G401 (cell line): ENCODE measurements around the gene NSD1. TPM values are rescaled to one million over a fixed set of nuclear protein-coding genes. Genes with fewer than 3 reads are reported as not detected.
"Not testable (repeated sequence)": the region's sequence is repeated elsewhere in the genome, so short reads cannot be mapped to it uniquely, and the experiment has no call there.

Source experiments
- DNase-seq: peaks from one replicate; pipeline ENCODE4 v3.0.0-alpha.2; 2015; ENCODE audit warnings: low spot score
- in situ Hi-C: cut with HindIII; loops from 2 replicates; pipeline ENCODE4 v1.10.0; 2016; ENCODE audit warnings: low sequenced_read_pairs, mixed read lengths
- total RNA-seq: library from RNA; depleted of rRNA; stranded (reverse); fragments of >200 nt; shearing (Covaris generic); gene quantifications from 2 replicates; pipeline ENCODE4 v1.2.3, GENCODE V29; 2014

Gene NSD1
- total RNA-seq, 1 experiment from 2014 or later = 32.1 TPM

DNA sequence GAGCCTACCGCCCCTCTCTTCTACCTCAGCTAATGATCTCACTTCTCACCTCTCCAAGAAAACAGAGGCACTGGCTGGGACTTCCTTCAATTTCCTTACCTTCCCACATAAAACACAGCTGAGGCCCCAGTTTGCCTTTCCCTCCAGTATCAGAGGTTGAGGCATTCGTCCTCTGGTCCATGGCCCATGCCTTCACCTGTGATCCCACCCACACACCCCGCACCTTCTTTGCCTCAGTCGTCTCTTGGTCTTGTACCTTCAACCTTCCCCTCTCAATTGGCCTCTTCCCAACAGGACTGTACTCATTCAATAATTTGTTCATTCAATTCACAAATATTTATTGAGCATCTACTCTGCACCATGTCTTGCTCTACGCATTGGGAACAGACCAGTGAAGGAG is 11.0 kb upstream of the NSD1 start:
- in situ Hi-C loops = no loop called here
- DNase-seq = no peak

DNA sequence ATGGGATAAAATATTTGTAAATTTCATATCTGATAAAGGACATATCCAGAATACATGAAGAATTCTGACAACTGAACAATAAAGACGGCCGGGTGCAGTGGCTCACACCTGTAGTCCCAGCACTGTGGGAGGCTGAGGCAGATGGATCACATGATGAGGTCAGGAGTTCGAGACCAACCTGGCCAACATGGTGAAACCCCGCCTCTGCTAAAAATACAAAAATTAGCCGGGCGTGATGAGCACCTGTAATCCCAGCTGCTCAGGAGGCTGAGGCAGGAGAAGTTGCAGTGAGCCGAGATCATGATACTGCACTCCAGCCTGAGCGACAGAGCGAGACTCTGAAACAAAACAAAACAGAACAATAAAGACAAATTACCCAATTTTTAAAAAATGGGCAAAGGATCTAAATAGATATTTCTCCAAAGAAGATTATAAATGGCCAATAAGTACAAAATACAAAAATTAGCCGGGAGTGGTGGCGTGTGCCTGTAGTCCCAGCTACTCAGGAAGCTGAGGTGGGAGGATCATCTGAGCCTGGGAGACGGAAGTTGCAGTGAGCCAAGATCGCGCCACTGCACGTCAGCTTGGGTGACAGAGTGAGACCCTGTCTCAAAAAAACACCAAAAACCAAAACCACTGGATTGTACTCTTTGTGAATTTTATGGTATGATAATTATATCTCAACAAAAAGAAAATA is 9.6 kb upstream of the NSD1 start:
- DNase-seq = no peak
- in situ Hi-C loops = no loop called here

DNA sequence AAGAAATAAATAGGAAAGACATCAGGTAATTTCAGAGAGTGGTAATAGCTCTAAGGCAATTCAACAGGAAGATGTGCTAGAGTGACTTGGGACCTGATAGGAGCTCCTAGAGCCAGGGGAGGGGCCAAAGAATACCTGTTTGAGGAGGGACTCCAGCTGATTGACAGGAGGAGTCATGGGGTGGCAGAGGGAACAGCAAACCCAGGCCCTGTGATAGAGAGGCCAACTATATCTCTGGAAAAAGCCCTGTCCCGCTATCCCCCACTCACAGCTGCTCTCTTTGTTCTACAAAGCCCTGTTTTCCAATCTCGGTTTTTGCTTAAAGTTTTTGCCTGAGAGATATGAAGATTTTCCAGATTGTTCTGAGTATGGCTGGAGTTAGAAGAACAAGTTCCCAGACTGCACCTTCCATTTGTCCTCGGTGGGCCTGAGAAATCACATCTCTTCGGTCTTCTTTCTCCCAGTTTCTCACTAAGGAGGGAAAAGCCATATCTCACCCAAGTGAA is 9.0 kb upstream of the NSD1 start:
- DNase-seq = no peak
- in situ Hi-C loops = no loop called here

DNA sequence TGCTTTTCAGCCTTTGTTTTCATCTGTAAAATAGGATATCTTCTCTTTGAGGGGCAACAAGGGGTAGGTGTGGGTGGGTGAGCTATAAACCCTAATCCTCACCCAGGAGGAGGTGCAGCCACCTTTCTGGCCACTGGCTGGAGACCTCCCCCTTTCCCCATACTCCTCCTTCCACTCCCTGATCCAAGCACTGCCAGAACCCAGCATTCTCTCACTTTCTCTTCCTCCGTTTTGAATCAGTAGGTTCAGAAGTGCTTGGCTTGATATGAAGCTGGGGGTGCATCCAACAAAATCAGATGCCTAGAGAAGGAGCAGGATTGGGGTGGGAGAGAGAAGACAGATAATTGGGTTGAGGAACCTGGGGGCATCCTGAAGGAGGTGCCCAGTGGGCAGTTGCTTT is 6.8 kb upstream of the NSD1 start:
- in situ Hi-C loops = no loop called here
- DNase-seq = no peak

DNA sequence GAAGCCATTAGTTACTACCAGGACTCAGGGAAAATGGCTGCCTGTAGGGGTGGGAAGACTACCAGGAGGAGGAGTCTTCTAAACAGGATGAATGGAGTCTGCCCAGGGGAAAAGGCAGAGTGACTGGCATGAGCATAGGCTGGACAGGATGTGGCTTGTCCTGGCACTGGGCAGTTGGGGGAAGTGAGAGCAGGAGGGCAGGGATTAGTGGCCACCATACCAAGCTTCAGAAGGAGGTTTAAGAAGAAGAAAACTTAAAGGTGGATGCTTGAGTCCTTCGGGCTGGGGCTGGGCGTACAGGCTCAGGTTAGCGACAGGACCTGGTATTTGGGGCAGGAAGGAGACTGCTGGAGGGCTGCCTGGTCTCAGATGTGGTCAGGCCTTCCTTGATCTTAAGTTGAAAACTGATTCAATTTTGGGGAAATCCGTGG is 5.0 kb upstream of the NSD1 start:
- in situ Hi-C loops = no loop called here
- DNase-seq = no peak

DNA sequence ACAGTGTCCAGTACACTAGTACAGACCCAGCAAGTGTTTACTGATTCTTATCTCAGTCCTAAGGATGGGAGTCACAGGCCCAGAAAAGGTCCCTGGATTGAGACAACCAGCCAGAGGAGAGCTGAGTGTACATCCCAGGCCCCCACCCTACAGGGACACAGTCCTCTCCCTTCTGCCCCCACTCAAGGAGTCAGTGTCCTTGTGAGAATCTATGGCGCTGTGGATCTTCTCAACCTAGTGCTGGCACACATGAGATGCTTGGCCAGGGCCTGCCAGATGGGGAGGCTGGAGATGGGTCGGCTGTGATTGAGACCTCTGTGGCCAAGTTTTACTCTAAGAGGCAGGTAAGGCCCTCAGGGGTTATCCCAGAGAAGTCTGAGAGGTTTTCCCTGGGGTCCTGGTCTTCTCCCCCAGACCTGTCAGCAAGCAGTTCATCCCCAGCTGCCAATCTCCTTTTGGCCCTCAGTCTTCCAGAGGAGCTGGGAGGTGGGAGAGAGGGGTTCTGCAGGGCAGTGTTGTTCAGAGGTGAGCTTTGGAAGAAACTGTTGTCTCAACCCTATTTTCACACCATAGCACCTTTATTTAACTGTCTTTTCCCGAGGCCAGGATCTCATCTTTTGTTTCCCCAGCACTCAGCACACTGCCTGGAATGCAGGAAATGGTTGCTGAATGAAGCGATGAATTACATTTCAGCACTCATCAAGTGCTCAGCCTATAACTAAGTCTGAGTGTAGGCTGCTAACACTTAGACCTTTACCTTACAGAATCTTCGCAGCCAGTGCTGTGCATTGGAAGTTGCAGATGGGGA is 3.2 kb upstream of the NSD1 start:
- in situ Hi-C loops = no loop called here
- no peak for DNase-seq

DNA sequence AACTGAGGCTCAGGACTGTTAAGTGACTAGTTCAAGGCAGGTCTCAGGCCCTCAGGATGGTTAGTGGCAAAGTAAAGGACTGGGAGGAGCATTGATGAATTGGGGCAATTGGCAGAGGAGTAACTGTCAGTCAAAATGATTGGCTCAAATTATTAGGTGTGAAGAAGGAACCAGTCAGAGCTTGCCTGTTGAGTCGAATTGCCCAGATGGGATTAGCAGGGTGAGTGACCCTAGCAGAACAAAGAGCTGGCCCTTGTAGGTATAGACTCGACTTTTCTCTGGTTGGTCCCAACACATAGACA is 2.6 kb upstream of the NSD1 start:
- in situ Hi-C loops = no loop called here
- peak; percentile 33 for DNase-seq

DNA sequence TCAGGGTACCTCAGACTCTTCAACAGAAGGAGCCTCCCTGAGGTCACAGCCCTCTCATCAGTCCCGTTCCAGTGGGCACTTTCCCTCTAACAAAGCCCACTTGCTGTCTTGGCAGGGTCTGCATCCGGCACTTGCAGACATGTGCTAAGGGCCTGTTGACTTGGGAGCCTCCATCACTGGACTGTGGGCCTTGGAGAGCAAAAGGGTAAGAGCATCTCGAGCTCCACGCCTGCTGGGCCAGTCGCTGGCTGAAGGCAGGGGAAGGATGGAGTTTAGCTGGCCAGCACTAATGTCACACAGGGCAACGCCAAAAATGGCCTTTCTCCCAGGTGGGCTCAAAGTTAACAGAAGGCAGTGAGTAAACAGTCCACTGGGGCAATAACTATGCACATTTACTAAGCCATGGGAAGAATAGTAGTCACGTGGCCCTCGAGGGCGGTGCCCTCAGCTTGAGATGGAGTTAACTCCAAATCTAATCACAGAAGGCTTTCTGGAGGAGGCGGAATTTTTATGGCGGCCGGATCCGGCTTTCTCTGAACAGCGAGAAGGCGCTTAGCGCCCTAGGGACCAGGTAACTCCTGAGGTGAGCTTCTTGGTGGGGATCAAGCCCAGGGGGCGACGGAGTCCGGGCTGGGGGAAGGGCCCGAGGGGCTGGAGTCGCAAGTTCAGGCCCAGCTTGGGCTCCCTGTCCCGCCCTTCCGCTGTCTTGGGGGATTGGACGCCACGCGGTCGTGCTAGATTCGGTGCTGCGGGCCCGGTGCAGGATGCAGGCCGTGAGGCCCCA is 2.0 kb upstream of the NSD1 start:
- in situ Hi-C loops = no loop called here
- peak; percentile 25 for DNase-seq

DNA sequence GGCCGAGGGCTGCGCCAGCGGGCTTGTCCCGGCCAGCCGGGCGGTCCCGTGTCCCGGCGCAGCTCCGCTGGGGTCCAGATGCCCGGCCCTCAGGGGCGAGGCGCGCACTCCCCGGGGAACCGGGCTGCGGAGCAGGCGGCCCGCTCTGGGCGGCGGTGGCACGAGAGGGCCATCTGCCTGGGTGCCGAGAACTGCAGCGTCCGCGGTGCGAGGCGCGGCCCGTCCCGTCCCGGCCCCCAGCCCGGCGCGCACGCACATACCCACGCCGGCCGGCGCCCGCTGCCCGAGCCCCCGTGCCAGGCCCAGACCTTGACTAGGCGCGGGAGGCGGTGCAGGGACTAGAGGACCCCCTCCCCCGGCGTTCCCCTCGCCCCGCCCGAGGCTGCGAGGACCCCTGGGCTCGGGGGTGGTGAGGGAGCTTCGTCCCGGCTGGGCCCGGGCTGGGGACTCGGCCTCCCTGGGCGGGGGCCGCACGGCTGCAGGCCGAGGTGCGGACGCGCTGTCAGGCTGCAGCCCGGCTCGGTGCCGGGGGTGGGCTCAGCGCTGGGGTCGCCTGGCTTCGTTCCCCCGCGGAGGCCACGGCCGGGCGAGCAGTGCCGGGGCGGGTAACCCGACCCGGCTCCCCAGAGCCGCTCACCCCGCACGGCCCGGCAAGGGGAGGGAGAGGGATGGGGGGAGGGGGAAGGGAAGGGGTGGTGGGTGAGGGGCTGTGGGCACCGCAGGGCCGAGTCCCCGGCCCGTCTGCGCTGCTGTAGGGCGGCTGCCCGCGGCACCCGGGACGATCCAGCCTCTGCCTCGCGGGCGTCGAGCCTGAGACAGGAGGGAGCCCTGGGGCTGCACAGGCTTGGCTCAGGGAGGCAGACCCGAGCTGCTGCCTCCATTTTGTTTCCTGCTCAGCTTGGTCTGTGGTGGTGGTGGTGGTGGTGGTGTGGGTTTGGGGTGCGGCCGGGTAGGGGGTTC is 1.2 kb upstream of the NSD1 start:
- in situ Hi-C loops = no loop called here
- DNase-seq = peak; percentile 47

DNA sequence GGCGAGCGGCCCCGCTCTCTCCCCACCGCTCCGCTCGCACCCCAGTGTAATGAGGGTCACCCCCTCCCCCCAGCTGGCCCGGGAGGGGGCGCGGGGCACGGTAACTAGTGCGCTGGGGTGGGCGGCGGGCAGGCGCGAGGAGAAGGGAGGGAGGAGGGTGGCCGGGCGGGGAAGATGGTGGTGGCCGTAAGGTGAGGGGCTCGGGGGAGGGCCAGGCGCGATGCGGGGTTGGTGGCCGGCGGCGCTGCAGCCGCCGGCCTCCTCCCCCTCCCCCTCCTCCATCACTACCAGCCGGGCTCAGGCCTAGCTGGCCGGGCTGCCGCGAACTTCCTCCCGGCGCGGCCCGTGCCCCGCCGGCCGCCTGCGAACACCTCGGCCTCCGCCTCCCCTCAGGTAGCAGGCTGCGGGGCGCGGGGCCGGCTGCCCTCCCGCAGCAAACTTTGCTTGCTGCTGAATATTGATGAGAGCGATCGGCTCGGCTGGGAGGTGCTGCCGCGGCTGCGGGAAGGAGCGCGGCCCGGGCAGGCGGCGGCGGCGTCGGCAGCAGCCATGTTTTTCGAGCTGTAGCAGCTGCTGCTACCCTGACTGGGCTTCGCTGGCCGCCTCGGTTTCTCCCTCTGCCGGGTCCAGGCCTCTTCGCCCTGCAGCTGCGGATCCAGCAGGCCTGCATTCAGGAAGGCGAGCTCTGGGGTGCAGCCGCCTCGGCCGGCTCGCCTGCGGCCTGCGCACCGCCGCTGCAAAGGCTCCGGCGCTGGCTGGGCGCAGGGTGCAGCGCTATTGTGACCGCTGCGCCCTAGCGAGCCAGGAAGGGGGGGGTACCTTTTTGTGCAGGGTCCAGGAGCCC is 502 bp downstream of the NSD1 start:
- DNase-seq = peak; percentile 43
- in situ Hi-C loops = no loop called here

DNA sequence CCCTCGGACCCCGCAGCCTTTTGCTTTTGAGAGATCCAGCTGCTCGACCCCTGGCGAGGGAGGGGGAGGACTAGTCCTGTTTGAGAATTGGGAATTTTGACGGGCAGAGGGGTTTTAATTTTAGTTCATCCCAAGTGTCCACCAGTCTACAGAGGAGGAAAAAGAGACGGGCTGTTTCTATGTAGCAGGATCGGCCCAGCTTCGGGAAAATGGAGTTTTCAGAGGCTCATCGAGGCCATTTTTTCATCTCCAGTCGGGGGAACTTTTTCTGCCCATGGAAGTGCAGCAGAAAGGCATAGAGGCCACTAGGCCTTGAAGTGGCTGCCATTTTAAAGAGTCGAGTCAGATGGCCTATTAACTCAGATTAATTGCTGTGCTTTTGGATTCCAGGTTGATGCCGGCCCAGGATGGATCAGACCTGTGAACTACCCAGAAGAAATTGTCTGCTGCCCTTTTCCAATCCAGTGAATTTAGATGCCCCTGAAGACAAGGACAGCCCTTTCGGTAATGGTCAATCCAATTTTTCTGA is 1.2 kb downstream of the NSD1 start:
- no peak for DNase-seq
- in situ Hi-C loops = no loop called here

DNA sequence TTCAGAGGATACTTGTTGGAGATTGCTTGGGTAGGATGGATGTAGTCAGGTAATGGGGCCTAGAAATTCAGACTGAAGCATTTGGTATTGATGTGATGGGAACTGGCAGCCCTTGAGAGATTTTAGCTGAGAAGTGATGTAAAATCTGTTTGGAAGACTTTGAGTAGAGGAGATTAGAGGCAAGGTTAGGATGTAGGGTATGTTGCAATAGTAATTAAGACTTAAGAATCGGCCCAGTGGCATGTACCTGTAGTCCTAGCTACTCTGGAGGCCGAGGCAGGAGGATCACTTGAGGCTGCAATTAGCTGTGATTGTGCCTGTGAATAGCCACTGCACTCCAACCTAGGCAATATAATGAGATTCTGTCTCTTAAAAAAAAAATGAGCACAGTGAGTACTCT is 6.7 kb downstream of the NSD1 start:
- DNase-seq = no peak
- in situ Hi-C loops = no loop called here

DNA sequence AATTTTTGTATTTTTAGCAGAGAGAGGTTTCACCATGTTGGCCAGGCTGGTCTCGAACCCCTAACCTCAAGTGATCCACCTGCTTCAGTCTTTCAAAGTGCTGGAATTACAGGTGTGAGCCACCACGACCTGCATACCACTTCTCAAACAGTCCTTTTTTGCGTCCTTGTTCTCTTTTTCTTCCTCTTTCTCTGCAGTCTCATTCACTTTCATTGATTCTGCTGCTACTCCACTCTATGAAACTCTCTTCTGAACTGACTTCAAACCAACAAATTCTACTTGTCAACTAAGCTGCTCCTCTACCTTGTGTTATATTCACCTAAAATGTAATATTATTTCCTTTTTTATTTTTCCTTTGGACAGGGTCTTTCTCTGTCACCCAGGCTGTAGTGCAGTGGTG is 7.9 kb downstream of the NSD1 start:
- in situ Hi-C loops = no loop called here
- no peak for DNase-seq

DNA sequence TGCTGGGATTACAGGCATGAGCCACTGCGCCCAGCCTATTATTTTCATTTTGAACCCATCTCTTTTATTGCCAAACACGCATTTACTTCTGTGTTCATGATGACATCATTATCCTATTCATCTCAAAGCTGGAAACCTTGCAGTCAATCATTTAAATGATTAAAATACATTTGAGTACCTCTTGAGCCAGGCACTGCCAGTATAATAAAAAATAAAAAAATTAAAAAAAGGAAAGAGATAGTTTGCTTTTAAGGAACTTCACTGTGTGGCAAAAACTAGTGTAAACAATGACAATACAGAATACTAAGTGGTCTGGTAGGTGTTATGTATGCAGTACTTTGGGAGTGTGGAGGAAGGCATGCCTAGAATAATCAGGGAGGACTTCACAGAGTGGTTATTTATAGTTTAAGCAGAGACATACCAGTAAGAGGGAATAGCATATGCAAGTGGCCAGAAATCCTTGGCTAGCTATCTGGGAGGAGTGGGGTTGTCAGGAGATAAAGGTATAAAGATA is 8.6 kb downstream of the NSD1 start:
- no peak for DNase-seq
- in situ Hi-C loops = no loop called here

DNA sequence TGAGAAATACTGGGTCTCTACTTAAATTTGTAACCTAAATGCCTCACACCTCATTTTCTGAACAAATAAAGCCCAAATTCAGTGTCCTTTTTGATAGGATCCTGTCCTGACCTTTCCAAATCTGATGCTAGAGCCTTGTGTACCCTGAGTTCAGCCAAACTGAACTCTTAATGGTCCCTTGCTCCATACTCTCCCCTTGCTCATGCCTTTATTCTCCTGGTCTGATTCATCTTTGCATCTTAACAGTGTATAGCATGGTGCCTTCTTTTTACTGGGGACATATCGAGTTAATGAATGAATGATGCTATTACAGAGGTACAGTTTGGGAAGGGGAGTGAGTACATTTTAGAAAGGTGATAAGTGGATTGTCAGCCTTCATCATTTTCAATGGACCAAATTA is 9.2 kb downstream of the NSD1 start:
- in situ Hi-C loops = no loop called here
- no peak for DNase-seq

DNA sequence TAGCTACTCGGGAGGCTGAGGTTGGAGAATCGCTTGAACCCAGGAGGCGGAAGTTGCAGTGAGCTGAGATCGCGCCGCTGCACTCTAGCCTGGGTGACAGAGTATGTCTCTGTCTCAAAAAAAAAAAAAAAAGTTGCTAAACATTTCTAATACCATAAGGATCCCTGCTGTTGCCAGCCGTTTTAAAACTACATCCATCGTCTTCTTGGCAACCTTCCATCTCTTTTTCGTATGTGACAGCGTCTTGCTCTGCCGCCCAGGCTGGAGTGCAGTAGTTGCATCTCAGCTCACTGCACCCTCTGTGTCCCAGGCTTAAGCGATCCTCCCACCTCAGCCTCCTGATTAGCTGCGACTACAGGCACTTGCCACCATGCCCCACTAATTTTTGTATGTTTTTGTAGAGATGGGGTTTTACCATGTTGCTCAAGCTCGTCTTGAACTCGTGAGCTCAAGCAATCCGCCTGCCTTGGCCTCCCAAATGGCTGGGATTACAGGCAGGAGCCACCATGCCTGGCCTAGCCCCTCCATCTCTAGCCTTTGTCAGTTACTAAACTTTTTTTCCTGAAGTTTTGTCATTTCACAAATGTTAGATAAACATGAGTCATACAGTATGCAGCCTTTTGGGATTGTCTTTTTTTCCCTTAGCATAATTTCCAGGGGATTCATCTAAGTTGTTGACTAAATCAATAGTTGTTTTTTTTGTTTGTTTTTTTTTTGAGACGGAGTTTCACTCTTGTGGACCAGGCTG is 13.5 kb downstream of the NSD1 start:
- no peak for DNase-seq
- in situ Hi-C loops = no loop called here

DNA sequence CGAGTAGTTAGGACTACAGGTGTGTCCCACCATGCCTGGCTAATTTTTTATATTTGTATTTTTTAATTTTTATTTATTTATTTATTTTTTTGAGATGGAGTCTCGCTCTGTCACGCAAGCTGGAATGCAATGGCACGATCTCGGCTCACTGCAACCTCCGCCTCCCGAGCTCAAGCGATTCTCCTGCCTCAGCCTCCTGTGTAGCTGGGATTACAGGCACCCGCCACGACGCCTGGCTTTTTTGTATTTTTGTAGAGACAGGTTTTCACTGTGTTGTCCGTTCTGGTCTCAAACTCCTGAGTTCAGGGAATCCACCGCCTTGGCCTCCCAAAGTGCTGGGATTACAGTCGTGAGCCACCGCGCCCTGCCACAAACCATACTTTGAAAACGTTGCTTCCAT is 16.5 kb downstream of the NSD1 start:
- in situ Hi-C loops, DNase-seq: not testable (repeated sequence)
